Activated T-cell treated with anti-CD3 and anti-CD28 coated beads, Interleukin-2, amount 50 U/mL, for 1 hour (primary cell): Measurements from ENCODE around the gene ELANE.
"Not testable (repeated sequence)": the region's sequence is repeated elsewhere in the genome, so short reads cannot be mapped to it uniquely, and the experiment has no call there.

Source experiments
- DNase-seq: peaks from one replicate; pipeline ENCODE4 v3.0.0-alpha.2; 2020

Gene ELANE

DNA sequence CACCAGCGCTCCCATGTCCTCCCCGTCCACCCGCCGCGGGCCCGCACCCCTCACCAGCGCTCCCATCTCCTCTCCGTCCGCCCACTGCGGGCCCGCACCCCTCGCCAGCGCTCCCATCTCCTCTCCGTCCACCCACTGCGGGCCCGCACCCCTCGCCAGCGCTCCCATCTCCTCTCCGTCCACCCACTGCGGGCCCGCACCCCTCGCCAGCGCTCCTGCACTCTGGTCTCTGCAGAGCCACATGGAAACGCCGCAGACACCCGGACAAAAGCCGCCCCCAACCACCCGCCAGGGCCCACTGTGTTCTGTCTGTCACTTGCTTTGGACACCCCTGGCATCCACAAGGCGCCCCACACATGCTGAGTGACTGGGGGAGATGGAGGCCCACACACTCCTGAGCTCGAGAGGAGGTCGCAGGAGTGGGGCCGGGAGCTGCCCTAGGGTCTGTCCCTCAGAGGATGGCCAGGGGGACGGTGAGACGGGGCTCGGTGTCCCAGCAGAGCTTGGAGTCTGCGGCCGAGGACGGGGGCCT is 14.7 kb downstream of the ELANE start:
- DNase-seq: no peak

DNA sequence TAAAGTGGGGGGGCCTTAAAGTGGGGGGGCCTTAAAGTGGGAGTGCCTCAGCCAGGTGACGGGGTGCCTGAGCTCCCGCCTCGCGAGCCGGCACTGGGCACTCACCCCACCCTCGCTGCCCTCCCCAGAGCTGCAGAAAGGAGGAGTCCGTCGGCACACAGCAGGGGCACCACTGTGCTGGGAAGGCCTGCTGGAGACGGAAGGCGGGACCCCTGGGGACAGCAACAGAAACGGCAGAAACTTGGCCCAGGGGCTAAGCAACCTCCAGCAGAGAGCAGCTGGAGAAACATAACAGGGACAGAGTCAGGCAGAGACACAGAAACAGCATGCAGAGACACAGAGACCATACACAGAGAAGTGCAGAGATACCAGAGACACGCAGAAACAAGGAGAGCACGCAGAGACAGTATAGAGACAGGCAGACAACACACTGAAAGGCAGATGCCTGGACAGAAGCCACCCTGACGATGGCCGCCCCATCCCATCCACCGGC is 15.2 kb downstream of the ELANE start:
- no peak for DNase-seq

DNA sequence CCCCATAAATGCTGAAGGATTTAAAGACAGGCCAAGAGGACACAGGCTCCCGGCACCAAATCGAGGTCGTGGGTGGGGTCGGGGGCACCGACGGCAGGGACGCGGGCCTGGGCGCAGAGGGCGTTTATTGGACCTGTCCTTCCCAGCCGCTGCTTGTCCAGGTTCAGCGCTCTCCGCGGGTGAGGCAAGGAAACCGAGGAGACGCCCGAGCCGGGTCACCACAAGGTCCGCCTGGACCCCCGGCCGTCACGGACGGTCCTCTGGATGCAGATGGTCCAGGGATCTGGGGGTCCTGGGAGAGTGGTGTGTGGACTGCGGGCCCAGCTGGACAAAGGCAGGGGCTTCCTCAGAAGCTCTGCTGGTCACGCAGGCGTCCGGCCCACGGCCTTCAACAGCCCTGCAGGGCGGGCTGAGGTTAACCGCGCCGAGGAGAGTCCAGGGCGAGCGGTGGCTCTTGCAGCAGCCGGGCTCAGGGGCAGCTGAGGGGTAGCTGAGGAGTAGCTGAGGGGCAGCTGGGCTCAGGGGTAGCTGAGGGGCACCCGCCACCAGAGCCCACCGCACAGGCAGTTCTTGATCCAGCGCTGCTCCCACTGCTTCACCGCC is 15.9 kb downstream of the ELANE start:
- no peak for DNase-seq

DNA sequence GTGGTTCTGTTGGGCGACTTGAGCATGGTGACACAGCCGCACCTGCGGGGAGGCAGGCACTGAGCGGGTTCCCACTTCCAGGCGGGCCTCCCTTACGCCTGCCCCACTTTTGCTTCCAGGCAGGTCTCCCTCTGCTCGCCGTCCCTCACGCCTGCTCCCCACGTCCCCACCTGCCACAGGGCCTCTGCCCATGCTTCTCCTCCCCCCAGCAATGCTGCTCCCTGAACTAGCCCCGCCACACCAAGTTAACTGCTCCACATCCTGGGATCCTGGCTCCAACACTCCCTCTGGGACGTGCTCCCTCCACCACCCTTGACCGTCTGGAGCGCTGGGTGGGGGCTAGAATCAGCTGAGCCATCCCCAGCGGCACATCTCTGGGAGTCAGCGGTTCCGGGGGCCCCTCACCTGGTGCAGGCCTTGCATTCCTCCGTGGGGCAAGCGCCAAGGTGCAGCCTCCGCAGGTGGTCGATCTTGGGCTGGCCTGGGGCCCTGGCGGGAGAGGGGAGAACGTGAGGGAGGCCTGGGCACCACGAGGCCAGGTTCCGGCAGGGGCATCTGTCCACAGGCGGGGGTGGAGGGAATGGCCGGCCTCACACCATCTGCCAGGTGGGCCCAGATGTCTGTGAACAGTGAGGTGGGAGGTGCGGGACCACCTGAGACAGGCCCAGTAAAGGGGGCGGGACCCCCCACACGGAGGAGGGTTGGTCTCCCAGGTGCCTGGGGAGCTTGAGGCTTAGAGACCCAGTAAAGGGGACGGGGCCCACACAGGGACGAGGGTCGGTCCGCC is 16.5 kb downstream of the ELANE start:
- DNase-seq: no peak

DNA sequence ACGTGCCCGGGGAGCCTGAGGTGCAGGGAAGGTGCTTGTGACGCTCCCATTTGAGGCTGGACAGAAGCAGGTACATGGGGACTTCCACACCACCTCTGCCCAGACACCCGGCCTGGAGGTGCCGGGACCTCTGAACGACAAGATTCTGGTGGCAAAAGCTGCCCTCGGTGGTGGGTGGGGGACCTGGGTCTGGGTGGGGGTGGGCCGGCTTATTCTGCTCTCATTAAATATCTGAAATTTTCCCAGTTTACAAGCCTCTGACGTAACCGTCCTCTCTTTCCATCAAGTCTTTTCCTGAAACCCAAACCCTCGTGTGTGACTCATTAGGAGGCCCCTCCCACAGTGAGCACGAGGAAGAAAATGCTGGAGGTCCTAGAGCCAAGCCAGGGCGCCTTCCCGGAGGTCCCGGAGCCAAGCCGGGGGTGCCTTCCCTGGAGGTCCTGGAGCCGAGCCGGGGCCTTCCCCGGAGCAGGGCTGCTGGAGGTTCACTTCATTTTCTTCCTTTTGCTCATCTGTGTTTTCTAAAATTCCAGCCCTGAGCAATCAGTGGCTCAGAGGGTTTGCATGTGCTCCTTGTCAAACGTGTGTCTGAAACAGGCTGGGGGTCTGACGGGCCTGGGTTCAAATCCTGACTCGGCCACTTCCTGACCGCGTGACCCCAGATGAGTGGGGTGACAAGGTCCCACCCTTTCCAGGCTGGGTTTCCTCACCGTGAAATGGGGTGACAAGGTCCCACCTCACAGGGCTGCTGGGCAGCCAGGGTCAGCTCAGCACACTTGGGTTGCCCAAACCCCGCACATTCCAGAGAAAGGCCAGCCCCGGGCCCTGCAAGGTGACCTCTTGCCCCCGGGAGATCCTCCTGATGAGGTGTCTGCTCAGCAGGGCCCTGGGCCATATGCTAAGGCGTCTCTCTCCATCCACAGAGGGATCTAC is 17.4 kb downstream of the ELANE start:
- DNase-seq: no peak

DNA sequence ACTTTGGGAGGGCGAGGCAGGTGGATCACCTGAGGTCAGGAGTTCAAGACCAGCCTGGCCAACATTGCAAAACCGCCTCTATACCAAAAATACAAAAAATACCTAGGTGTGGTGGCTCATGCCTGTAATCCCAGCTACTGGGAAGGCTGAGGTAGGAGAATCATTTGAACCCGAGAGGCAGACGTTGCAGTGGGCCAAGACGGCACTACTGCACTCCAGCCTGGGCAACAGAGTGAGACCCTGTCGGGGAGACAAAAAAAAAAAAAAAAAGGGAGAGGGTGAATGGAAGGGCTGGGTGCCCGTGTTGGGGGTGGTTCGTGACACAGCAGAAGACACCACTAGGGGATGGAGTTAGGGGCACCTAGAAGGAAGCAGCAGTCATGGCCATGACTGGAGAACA is 18.2 kb downstream of the ELANE start:
- DNase-seq: no peak

DNA sequence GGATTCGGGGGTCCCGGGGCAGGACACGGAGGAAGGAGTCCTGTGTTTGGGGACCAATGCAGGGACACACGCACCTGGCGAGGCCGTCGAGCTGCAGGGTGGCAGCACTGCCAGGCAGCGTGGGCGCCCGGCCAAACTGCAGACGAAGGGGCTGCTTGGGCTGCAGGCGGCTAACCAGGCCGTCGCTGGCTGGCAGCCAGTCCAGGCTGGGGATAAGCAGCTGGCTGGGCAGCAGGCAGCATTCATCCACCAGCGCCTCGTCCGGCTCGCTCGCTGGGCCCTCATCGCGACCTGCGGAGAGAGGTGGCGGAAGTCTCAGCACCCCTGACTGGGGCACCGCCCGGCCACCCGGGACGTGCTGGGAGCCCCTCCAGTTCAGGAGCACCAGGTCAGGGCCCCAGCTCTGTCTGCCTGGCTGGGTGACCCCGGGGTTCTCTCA is 18.9 kb downstream of the ELANE start:
- no peak for DNase-seq

DNA sequence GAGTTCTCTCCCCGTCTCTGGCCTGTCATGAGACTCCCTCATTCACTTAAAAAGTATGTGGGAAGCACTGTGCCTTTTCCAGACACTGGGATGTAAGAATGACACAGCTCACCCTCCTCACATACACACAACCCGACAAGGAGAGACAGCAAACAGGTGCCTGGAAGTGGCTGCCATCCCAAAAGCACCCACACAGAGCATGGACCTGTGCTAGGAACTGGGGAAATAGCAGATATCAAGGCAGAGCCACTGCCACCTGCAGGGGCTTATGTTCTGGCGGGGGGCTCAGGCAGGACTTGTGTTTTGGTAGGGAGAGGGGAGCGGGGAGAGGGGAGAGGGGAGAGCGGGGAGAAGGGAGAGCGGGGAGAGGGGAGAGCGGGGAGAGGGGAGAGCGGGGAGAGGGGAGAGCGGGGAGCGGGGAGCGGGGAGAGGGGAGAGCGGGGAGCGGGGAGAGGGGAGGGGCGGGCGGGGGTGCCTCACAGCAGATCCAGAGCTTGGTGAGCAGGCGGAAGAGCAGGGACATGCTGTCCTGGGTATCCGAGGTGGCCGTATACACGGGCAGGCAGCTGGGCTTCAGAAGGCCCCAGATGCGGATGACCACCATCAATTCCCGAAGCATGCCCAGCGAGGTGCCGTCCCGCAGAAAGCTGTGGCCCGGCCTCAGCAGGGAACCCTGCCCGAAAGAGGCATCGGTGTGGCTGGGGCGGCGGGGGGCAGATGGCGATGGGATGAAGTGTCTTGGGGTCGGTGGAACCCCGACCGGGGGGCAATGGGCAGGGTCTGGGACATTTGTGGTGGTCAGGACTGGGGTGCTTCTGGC is 19.6 kb downstream of the ELANE start:
- no peak for DNase-seq

DNA sequence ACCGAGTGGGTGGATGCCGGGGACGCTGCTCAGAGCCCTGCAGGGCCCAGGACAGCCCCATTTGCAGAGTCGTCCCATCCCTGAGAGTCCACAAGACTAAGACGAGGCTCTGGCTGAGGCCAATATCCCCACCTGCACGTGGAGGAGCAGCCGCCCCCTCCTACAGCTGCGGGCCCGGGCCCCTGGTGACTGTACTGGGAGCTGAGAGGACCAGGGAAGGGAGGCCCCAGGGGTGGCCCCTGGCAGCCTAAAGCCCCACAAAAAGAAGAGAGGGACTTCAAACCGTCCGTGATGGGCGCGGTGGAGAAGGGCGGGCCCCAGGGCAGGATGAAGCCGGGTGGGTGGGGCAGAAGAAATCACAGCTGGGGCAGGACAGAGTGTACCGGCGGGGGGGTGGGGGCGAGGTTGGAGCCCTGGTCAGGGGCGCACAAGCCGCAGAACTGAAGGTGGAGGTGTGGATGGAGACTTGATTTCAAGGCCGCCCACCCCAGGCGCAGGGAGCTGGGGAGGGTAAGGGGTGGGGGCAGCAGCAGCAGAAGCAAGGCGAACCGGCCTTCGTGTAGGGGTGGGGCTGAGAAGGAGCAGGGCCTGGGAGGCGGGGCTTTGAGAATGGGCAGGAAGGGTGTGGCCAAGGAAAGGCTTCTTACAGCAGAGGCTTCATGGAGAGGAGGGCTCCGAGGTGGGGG is 20.3 kb downstream of the ELANE start:
- peak; percentile 81 for DNase-seq

DNA sequence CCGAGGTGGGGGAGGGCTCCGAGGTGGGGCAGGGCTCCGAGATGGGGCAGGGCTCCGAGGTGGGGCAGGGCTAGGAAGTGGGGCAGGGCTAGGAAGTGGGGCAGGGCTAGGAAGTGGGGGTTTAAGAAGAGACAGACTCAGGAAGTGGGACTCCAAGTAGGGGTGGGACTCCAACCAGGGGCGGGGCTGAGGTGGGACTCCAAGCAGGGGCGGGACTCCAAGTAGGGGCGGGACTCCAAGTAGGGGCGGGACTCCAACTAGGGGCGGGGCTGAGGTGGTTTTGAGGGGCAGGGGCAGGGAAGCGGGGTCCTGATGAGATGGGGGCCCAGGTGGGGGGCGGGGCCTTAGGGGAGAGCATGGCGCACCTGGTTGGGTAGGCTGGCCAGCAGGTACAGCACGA is 21.0 kb downstream of the ELANE start:
- DNase-seq: peak; percentile 74

DNA sequence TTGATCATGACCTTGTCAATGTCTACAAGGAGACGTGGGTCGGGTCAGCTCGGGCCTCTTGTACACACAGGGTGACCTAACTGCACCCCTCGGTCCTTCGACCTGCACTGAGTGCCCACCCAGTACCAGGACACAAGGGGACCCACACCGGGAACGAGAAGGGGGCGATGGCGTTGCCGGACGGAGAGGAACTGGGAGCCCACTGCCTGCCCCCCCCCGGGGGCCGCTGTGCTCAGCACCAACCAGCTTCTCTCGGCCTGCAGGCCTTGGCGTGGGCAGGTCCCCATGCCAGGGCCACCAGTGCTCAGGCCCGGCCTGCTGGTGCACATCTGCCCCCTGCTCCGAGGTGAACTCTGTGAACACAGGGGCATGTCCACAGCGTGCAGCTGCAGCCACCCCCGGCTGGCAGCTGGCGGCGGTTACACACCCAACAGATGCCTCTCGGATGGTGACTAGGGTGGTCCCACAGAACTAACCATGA is 21.5 kb downstream of the ELANE start:
- no peak for DNase-seq

DNA sequence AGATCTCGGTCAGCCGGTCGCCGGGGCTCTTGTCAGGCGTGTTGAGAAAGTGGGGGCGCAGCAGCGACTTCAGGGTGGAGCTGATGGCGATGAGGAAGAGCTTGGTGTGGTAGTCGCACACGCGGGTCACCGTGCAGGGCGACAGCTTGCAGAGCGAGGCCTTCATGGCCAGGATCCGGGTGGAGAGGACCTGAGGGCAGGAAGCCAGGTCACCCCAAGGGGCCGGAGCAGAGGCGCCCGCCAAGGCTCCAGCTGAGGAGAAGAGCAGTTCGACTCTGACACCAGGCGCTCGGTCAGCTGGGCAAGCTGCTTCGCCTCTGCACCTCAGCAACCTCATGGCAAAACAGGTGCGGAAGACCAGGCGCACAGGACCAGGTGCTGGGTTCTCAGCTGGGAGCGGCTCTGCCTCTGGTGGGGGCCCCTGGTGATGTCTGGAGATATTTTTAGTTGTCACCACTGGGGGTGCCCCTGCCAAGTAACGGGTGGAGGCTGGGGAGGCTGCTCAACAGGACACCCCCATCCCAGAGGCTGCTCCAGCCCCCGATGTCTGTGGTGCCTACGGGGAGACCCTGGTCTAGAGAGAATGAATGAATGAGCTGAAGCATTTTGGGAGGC is 23.3 kb downstream of the ELANE start:
- DNase-seq: no peak

DNA sequence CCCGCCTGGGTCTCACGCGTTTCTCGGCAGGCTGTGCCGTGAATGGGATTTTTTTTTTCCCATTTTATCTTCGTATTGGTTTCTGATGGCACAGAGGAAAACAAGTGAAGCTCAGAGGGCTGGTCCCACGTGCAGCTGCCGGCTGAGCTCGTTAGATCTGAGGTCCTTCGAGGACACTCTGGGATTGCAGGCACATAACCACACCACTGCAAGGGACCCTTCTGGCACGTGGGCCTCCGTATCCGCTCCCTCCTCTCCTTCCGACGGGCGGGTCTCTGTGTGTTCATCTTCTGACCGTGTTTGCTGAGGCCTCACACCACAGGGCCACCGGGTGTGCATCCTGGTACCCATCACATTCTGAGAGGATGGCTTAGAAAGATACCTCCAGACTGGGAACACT is 24.0 kb downstream of the ELANE start:
- no peak for DNase-seq

DNA sequence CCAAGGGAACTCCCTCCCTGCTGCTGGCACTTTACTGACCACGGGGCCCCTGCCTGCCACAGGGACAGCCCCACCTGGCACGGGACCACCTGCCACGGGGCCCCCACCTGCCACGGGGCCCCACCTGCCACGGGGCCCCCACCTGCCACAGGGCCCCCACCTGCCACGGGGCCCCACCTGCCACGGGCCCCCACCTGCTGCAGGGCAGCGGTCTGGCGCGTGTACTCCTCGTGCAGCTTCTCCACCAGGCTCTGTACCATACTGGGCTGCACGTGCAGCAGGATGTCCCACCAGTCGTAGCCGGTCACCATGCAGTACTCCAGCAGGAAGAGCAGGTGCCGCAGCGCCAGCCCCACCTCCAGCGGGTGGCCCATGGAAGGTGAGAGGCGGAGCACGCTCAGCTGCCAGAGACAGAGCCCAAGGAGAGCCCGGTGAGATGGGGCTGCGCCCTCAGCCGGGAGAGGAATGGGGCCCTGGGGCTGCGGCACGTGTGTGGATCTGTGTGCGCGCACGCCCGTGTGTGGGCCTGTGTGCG is 24.7 kb downstream of the ELANE start:
- DNase-seq: no peak

DNA sequence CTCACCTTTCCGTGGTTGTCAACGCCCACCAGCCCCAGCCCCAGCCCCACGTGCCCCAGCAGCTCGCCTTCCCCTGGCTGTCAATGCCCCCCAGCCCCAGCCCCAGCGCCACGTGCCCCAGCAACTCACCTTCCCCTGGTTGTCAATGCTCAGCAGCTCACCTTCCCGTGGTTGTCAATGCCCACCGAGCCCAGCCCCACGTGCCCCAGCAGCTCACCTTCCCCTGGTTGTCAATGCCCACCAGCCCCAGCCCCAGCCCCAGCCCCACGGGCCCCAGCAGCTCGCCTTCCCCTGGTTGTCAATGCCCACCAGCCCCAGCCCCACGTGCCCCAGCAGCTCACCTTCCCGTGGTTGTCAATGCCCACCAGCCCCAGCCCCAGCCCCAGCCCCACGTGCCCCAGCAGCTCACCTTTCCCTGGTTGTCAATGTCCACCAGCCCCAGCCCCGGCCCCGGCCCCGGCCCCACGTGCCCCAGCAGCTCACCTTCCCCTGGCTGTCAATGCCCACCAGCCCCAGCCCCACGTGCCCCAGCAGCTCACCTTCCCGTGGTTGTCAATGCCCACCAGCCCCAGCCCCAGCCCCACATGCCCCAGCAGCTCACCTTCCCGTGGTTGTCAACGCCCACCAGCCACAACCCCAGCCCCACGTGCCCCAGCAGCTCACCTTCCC is 26.0 kb downstream of the ELANE start:
- DNase-seq: not testable (repeated sequence)

DNA sequence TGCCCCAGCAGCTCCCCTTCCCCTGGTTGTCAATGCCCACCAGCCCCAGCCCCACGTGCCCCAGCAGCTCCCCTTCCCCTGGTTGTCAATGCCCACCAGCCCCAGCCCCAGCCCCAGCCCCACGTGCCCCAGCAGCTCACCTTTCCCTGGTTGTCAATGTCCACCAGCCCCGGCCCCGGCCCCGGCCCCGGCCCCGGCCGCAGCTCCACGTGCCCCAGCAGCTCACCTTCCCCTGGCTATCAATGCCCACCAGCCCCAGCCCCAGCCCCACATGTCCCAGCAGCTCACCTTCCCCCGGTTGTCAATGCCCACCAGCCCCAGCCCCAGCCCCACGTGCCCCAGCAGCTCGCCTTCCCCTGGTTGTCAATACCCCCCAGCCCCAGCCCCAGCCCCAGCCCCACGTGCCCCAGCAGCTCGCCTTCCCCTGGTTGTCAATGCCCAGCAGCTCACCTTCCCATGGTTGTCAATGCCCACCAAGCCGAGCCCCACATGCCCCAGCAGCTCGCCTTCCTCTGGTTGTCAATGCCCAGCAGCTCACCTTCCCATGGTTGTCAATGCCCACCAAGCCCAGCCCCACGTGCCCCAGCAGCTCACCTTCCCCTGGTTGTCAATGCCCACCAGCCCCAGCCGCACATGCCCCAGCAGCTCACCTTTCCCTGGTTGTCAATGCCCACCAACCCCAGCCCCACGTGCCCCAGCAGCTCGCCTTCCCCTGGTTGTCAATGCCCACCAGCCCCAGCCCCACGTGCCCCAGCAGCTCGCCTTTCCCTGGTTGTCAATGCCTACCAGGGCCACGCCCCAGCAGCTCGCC is 26.9 kb downstream of the ELANE start:
- not testable (repeated sequence) for DNase-seq

DNA sequence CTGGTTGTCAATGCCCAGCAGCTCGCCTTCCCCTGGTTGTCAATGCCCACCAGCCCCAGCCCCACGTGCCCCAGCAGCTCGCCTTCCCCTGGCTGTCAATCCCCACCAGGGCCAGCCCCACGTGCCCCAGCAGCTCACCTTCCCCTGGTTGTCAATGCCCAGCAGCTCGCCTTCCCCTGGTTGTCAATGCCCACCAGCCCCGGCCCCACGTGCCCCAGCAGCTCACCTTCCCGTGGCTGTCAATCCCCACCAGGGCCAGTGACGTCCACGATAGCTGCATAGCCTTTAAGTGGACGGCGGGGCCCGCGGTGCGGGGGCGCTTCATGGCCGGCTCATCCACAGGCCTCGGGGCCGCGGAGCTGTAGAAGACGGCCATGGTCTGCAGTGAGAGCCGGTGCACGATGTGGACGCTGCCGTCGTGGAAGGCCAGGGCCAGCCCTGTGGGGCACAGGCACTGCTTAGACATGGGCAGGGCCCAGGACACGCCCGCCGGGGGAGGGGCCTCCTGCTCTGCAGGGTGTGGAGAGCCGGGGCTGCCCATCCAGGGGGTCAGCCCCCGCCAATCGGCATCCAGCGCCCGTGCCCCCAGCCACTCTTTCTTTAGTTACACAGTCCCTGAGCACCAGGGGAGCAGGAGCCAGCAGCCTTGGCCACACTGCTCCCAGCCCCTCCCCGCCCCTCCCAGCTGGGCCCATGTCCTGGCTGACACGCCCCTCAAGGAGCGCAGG is 27.8 kb downstream of the ELANE start:
- DNase-seq: no peak

DNA sequence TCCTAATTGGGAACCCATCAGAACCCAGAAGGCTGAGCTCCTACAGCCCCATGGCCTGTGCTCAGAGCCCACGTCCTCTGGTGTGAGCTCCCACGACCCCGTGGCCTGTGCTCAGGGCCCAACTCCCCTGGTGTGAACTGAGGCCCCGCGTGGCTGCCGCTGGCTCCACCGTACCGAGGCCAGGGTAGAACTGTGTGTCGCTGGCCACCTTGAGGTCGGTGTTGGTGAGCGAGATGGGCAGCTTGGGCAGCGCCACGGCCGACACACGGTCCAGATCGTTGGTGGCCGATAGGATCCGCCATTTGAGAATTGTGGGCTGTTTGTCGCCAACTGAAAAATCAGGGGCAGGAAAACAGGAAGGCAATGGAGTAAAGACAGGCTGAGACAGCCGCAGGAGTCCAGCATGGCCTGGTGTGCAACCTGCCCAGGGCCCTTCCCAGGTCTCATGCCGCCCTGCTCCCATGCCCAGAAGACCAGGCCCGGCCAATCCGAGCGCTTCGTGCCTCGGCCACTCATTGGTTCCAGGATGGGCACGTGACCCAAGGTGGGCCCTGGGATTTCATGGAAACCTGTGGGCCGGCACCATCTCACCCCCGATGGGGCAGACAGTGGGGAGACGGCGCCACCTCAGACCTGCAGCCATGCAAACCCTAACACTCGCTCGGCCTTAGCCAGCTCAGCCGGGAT is 29.4 kb downstream of the ELANE start:
- no peak for DNase-seq
